NB4 (cell line): ENCODE data around the gene HMG20A.

Experiments
- DNase-seq: peaks from one replicate; pipeline ENCODE4 v3.0.0; 2010; ENCODE audit warnings: low read depth
- H3K4me3 ChIP-seq: one replicate; pipeline ENCODE4 v1.5.1; 2011; ENCODE audit warnings: mild to moderate bottlenecking, low read depth, low read length, moderate library complexity
- MYC ChIP-seq: IDR thresholded peaks from 2 replicates; pipeline ENCODE4 v1.6.1; 2011; ENCODE audit warnings: low read depth, low read length
- POLR2A ChIP-seq: IDR thresholded peaks from 2 replicates; pipeline ENCODE4 v1.6.1; 2011; ENCODE audit warnings: mild to moderate bottlenecking; ENCODE audit not compliant: insufficient read length; ENCODE audit errors: extremely low read depth
- TF ChIP-seq, protein P1 (sequence below): IDR thresholded peaks from 2 replicates; pipeline ENCODE4 v1.6.1; 2011; ENCODE audit warnings: low read depth, low read length
- TF ChIP-seq, protein P2 (sequence below): IDR thresholded peaks from one replicate; pipeline ENCODE4 v1.5.1; 2012; ENCODE audit warnings: low read depth, low read length

The HMG20A gene

DNA sequence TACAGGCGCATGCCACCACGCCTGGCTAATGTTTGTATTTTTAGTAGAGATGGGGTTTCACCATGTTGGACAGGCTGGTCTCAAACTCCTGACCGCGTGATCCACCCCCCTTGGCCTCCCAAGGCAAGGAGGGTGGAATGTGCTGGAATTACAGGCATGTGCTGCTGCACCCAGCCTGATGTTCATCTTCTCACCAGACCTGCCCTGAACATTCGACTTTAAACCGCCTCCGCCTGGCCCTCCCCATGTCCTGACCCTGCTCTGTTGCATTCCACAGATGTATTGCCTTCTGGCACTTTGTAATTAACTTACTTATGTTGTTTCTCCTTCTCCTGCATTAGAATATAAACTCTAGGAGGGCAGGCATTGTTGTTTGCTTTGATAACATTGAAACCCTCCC lies 109.9 kb downstream of the HMG20A start:
- DNase-seq: no peak
- no peak overlapping the region for H3K4me3 ChIP-seq
- no peak for TF ChIP-seq POLR2A
- TF ChIP-seq, protein P1, sequence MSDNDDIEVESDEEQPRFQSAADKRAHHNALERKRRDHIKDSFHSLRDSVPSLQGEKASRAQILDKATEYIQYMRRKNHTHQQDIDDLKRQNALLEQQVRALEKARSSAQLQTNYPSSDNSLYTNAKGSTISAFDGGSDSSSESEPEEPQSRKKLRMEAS: no peak
- TF ChIP-seq MYC: no peak
- TF ChIP-seq, protein P2, sequence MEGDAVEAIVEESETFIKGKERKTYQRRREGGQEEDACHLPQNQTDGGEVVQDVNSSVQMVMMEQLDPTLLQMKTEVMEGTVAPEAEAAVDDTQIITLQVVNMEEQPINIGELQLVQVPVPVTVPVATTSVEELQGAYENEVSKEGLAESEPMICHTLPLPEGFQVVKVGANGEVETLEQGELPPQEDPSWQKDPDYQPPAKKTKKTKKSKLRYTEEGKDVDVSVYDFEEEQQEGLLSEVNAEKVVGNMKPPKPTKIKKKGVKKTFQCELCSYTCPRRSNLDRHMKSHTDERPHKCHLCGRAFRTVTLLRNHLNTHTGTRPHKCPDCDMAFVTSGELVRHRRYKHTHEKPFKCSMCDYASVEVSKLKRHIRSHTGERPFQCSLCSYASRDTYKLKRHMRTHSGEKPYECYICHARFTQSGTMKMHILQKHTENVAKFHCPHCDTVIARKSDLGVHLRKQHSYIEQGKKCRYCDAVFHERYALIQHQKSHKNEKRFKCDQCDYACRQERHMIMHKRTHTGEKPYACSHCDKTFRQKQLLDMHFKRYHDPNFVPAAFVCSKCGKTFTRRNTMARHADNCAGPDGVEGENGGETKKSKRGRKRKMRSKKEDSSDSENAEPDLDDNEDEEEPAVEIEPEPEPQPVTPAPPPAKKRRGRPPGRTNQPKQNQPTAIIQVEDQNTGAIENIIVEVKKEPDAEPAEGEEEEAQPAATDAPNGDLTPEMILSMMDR: no peak

DNA sequence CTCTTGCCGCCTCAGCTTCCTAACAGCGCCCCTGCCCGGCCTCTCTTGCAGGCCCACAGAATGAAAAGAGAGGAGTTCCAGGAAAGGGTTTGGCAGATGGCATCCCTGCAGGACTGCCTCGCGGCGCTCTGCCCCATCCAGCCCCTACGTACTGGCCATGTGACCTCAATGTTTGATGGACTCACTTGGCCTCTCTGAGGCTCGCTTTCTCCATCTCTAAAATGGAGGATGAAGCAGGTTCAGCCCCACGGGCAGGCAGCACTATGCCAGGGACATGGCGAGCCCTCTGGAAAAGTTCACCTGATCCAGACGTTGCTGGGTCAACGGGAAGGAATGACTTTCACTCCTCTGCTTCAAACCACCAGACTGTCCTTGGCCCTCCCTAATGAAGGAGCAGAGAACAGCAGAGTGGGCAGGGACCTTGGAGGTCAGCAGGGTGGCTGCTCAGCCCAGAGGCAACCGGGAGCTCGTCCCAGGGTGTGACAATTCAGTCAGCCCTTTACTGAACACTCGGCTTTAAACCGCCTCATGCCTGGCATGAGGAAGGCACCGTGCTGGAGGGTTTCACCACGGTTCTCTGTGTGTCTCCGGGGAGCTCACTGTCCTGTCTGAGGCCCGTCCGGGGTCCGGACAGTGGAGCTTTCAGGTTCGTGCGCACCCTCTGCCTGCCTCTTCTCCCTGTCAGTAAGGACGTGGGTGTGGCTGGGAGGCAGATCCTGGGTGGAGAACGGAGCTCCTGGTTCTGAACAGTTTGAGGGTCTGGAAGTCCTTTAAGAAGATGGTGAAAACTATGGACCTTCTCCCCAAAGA lies 110.7 kb downstream of the HMG20A start:
- TF ChIP-seq, protein P2: no peak
- TF ChIP-seq, protein P1: no peak
- no peak for TF ChIP-seq MYC
- TF ChIP-seq POLR2A: no peak
- no peak for DNase-seq
- H3K4me3 ChIP-seq: no peak overlapping the region

GRCh38 chr15:77532067-77532710 lies 111.5 kb downstream of the HMG20A start:
- TF ChIP-seq, protein P2: no peak
- TF ChIP-seq POLR2A (no peak), MYC (no peak)
- TF ChIP-seq, protein P1: no peak
- H3K4me3 ChIP-seq: no peak overlapping the region
- DNase-seq: no peak

GRCh38 chr15:77532846-77533245 lies 112.2 kb downstream of the HMG20A start:
- TF ChIP-seq POLR2A (no peak), MYC (no peak)
- TF ChIP-seq, protein P1: no peak
- TF ChIP-seq, protein P2: no peak
- DNase-seq: no peak

DNA sequence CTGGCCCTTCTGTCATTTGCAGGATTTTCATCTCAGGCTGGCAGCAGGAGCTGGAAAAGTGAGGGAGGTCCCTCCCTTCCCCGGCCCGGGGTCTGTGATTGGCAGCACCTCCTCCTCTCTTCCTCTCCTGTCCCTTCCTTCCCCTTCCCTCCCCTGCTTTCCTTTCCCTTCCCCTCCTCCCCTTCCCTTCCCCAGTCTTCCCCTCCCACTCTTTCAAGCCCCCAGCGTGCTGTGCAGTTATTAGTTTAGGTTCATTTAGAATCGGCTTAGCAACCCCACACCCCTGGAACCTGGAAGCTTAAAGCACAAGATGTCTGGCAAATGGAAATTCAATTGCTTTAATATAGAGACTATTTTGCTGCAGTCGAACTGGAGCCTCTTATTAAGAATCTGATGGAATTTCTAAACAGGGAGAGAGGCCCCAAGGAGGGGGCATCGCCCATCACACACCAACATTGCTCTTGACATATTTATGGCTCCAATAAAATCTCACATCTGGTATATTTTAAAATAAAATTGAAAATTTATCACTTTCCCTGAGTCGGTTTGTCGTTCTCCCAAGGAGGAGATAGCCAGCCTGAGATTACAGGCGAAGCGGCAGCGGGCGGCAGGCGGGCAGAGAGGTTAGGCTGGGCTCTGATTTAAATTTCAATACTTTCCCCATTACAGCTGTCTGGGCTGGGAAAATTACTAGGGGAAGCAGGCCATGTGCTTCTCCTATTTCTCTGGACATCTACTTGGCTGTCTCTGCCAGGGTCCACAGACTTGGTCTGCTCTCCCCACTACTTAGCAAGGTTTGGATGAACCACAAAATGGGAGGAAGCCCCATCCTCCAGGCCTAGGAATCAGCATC lies 113.1 kb downstream of the HMG20A start:
- DNase-seq: no peak
- H3K4me3 ChIP-seq: no peak overlapping the region
- TF ChIP-seq, protein P1: peak; percentile 34
- TF ChIP-seq POLR2A: no peak

More at GRCh38 chr15:77532846-77533245, 112.2 kb downstream of the HMG20A start:
- no peak overlapping the region for H3K4me3 ChIP-seq
